Astrocyte of the cerebellum (primary cell): ENCODE results near the gene USP54.

Experiments
- DNase-seq: peaks from one replicate; pipeline ENCODE4 v3.0.0-alpha.2; 2011; ENCODE audit warnings: low read depth
- H3K4me3 ChIP-seq: 2 replicates; pipeline ENCODE4 v1.5.1; 2011; ENCODE audit warnings: mild to moderate bottlenecking, low read depth, low read length, moderate library complexity
- in situ Hi-C: cut with HindIII; loops from 2 replicates; pipeline ENCODE4 v1.10.0; 2017; ENCODE audit warnings: low sequenced_read_pairs
- TF ChIP-seq, protein P1 (sequence below): IDR thresholded peaks from 2 replicates; pipeline ENCODE4 v1.5.1; 2012; ENCODE audit warnings: low read length, low read depth, moderate library complexity, mild to moderate bottlenecking; ENCODE audit errors: missing control alignments

USP54 gene

DNA sequence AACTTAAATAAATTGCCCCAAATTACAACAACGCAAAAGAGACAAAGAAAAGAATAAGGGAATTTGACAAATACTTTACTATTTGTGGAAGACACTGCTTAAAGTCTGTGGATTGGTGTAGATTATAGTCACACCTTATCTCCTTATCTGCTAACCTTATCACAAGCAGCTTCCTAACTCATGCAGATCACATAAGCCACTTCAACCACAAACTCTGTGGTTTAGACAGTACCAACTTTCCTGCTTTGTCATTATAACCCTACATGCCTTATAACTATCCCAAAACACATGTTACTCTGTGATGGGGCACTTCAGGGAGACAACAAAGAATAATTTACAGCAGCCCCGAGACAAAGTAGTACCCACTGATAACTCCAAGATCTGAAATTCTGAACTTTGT lies 53.9 kb downstream of the USP54 start:
- in situ Hi-C loops = no loop called here
- TF ChIP-seq, protein P1, sequence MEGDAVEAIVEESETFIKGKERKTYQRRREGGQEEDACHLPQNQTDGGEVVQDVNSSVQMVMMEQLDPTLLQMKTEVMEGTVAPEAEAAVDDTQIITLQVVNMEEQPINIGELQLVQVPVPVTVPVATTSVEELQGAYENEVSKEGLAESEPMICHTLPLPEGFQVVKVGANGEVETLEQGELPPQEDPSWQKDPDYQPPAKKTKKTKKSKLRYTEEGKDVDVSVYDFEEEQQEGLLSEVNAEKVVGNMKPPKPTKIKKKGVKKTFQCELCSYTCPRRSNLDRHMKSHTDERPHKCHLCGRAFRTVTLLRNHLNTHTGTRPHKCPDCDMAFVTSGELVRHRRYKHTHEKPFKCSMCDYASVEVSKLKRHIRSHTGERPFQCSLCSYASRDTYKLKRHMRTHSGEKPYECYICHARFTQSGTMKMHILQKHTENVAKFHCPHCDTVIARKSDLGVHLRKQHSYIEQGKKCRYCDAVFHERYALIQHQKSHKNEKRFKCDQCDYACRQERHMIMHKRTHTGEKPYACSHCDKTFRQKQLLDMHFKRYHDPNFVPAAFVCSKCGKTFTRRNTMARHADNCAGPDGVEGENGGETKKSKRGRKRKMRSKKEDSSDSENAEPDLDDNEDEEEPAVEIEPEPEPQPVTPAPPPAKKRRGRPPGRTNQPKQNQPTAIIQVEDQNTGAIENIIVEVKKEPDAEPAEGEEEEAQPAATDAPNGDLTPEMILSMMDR = no peak
- H3K4me3 ChIP-seq = no peak overlapping the region
- DNase-seq = no peak

DNA sequence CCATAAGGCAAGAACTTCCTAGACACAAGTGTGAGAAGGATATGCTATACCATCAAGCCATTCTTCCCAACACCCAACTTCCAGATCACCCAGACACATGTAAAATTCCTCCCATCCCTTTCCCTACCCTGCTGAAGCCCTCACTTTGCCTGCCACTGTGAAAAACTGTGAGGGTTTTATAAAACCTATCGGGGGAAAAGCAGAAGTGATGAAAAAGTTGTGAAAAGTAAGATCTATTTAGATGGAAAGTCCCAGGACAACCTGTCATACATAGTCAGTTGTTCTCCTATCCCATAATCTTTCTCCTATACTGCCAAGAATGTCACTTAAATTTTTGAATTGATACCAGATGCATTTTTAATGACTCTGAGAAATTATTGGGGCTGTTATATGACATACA lies 56.3 kb downstream of the USP54 start:
- no peak for DNase-seq
- in situ Hi-C loops = loop anchor here (5.0 kb wide), 1 partner anchor 92 kb away; no protein-coding TSS in a partner anchor
- no peak overlapping the region for H3K4me3 ChIP-seq
- TF ChIP-seq, protein P1 = no peak

DNA sequence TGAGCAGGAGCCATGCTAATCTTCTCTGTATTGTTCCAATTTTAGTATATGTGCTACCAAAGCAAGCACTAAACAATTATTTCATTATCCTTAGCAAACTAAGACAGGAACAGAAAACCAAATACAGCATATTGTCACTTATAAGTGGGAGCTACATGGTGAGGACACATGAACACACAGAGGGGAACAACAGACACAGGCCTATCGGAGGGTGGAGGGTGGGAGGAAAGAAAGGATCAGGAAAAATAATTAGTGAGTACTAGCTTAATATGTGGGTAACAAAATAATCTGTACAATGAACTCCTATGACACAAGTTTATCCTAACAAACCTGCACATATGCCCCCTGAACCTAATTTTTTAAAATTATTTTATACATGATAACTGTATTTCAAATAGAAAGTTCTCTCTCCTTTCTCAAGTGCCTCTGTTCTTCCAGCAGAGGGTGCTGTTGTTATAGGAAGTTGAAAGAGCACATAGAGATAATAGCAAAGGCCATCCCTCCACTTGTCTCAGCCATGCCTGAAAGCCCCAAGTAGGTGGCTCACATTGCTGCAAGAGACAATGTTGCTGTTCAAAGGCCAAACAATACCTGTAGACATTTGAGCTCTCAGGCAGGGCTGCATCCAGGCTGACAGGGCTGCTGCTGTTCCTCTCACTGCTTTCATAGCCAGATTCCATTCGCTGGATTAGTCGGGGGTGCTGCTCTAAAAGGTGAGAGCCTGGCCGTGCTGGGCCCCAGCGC lies 61.9 kb downstream of the USP54 start:
- TF ChIP-seq, protein P1 = peak; percentile 72
- H3K4me3 ChIP-seq = no peak overlapping the region
- in situ Hi-C loops = no loop called here
- peak; percentile 63 for DNase-seq

- no peak overlapping the region for H3K4me3 ChIP-seq
- no peak for DNase-seq
- in situ Hi-C loops = no loop called here
- TF ChIP-seq, protein P1 = no peak
Observed at GRCh38 chr10:73522263-73522662, 68.9 kb downstream of the USP54 start.

DNA sequence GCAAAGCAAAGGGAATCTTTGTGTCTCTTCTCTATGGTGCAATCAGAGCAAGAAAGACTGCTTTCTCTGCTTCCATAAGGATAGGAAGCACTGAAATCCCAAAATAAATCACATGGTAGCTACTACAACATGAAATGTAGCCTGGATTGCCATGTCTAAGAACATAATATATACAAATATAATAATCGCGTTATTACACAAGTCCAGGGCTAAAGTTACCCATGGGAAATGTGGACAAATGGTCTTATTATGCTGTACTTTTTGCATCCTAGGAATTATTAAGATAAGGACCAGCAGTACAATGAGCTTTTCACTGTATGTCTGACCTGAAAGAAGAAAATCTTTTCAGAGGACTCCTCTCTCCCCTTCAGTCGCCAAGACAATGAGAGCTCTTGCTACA lies 71.8 kb downstream of the USP54 start:
- TF ChIP-seq, protein P1 = no peak
- in situ Hi-C loops = no loop called here
- no peak overlapping the region for H3K4me3 ChIP-seq
- no peak for DNase-seq

- in situ Hi-C loops = no loop called here
- TF ChIP-seq, protein P1 = no peak
- no peak overlapping the region for H3K4me3 ChIP-seq
- no peak for DNase-seq
Observed at GRCh38 chr10:73517166-73517888, 73.8 kb downstream of the USP54 start.
